GM12864 (cell line): ENCODE measurements around the gene CACNA2D1.

ENCODE experiments used
- DNase-seq: peaks from one replicate; pipeline ENCODE4 v3.0.0-alpha.2; 2011; ENCODE audit warnings: low read depth
- H3K4me3 ChIP-seq: 2 replicates; pipeline ENCODE4 v1.5.1; 2011; ENCODE audit warnings: mild to moderate bottlenecking, low read depth, low read length, control low read depth
- CTCF ChIP-seq: IDR thresholded peaks from 2 replicates; pipeline ENCODE4 v1.5.1; 2011; ENCODE audit warnings: low read depth, mild to moderate bottlenecking, moderate library complexity, low read length, control low read depth, inconsistent platforms; ENCODE audit errors: missing control alignments

Gene CACNA2D1

DNA sequence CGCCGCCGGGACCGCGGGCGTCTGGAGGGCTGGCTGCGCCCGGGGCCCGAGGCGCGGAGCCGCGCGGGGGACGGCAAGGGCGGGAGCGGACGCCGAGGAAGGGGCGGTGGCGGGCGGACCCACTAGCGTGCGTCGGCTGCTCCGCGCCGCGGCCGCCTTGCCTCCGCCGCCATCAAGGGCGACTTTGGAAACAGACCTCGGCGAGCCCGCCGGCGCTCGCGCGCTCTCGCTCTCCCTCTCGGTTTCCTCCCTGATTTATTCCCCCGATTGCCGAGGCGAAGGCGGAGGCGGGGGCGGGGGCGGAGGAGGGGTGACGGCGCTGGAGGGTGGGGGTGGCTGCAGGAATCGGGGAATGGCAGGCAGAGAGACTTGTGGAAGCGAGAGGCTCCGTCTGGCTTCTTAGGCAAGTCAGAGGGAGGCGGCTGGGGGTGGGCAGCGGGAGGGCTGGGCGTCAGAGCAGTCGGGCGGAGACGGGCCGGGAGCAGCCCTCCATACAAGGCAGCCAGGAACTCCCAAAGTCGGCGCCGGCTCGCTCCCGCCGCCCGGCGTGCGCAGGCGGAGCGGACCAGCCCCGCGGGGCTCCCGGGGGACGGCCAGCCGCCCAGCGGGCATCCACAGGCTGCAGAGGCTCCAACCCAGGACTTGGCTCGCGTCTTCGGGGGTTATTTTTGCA lies at the start of gene CACNA2D1:
Gene CACNA2D1, minus strand, starts transcription at position 231 of the 673 bp plus-strand sequence.
- no peak for DNase-seq
- no peak within 1 kb of the TSS for H3K4me3 ChIP-seq
- TF ChIP-seq CTCF: no peak

GRCh38 chr7:82481499-82482097 lies 38.0 kb upstream of the CACNA2D1 start:
- H3K4me3 ChIP-seq: no peak overlapping the region
- DNase-seq: no peak
- TF ChIP-seq CTCF: peak; percentile 64

GRCh38 chr7:82477733-82478515 lies 34.3 kb upstream of the CACNA2D1 start:
- no peak overlapping the region for H3K4me3 ChIP-seq
- DNase-seq: no peak
- no peak for TF ChIP-seq CTCF

DNA sequence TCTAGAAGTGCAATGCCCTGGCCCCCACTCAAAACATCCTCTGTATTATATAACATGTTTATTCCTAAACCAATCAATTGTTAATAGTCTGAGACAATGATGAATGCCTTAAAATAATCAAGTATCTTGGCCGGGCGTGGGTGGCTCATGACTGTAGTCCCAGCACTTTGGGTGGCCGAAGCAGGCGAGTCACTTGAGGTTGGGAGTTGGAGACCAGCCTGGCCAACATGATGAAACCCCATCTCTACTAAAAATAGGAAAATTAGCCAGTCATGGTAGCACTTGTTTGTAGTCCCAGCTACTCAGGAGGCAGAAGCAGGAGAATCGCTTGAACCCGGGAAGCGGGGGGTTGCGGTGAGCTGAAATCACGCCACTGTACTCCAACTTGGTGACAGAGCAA lies 29.4 kb upstream of the CACNA2D1 start:
- no peak for DNase-seq
- no peak overlapping the region for H3K4me3 ChIP-seq
- no peak for TF ChIP-seq CTCF

GRCh38 chr7:82471351-82472020 lies 27.9 kb upstream of the CACNA2D1 start:
- no peak for DNase-seq
- H3K4me3 ChIP-seq: no peak overlapping the region
- TF ChIP-seq CTCF: no peak

GRCh38 chr7:82469207-82469606 lies 25.6 kb upstream of the CACNA2D1 start:
- no peak for TF ChIP-seq CTCF
- H3K4me3 ChIP-seq: no peak overlapping the region
- no peak for DNase-seq
